ENCODE data around the gene DPP9.
"Not testable (repeated sequence)": the region's sequence is repeated elsewhere in the genome, so short reads cannot be mapped to it uniquely, and the experiment has no call there.

Gene DPP9

DNA sequence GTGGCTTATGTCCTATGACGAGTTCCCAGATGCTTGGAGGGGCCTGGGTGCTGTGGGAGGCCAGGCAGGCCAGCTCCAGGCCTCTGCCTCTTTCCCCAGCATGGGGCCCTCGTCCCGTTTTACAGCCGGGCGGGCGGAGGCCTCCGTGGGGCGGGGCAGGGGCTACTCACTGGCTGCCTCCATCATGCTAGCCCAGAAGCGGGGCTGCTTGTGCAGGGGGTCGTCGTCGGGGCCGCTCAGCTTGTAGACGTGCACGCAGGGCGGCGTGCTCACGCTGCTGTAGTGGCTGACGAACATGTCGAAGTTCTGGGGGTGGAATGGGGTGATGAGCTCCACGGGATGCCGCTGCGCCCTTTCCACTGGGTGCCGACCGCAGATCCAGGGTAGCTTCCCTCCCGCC, 35.1 kb downstream of the DPP9 start:
- DNase-seq (ENCODE audit: low read depth, low spot score) = no peak

GRCh38 chr19:4687396-4687795, 36.2 kb downstream of the DPP9 start:
- DNase-seq (ENCODE audit: low read depth, low spot score) = no peak

DNA sequence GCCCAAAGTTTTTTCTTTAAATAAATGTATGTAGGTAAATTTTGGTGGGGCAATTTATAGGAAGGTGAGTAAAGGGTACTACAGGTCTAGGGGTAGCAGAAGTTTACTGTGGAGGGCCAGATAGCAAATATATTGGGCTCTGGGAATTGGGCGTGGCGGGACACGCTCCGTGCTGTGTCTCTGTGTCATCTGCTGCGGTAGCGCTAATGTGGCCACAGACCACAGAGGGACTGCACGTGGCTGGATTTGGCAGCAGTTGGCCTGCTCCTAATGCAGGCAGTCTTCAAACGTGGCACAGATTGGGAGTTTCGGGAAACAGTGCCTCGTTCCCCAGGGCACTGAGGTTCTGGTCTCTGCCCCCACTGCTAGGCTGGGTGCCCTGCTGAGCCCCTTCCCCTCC, 36.9 kb downstream of the DPP9 start:
- no peak for DNase-seq (ENCODE audit: low read depth, low spot score)

- no peak for DNase-seq (ENCODE audit: low read depth, low spot score)
These were observed 39.1 kb downstream of the DPP9 start for GRCh38 chr19:4684312-4685095.

DNA sequence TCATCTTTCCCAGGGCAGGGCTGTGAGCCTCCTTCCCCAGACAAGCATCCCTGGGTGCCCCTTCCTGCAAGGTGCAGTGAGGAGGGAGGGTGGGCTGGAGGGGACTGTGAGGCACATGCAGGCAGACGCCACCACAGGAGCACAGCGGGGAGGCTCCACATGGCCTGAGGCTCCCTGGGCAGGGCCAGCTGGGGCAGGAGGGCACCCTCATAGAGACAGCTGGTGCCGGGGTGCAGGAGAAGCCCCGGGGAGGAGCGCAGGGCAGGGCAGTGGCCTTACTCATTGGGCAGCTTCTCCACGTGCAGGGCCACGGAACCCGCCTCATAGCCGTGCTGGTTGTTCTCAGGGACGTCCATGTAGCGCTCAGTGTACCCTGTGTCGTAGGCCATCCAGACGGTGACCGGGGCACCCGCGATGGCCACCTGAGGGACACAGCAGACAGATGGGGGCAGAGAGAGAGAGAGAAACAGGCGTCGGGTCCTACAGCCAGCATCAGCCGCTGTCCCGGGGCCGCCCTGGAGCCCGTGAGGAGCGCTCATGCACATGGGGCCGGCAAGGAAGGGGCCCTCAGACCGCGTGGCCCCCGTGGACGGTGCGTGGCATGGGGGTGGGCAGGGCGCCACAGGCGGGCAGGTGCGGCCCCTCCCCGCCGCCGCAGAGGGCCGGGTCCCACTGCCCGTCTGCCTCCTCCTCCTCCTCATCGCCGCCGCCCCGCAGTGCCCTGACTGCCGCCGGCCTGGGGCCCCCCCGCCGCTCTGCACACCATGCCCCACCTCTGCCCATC, 41.0 kb downstream of the DPP9 start:
- DNase-seq (ENCODE audit: low read depth, low spot score) = no peak

- DNase-seq (ENCODE audit: low read depth, low spot score) = not testable (repeated sequence)
These were observed 43.6 kb downstream of the DPP9 start for GRCh38 chr19:4680021-4680420.

GRCh38 chr19:4678881-4679790, 44.5 kb downstream of the DPP9 start:
- no peak for DNase-seq (ENCODE audit: low read depth, low spot score)

GRCh38 chr19:4676955-4677731, 46.5 kb downstream of the DPP9 start:
- no peak for DNase-seq (ENCODE audit: low read depth, low spot score)

DNA sequence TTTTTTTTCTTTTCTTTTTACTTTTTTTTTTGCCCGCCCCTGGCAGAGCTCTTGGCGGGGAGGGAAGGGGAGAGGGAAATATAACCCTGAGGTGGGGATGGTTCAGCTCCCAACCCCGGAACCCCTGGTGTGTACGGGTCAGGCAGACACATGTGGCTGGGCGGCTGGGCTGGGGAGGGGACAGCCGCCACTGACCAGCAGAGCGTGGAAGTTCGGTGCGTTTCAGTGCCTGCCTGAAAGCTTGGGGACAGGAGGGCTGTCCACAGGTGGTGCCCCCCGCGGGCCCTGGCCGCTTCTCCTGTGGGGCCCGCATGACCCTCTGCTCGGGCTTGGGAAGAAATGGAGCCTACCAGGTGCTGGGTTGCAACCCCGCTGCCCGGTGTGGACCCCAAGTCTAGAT, 48.3 kb downstream of the DPP9 start:
- DNase-seq (ENCODE audit: low read depth, low spot score) = no peak

GRCh38 chr19:4673726-4674125, 49.9 kb downstream of the DPP9 start:
- no peak for DNase-seq (ENCODE audit: low read depth, low spot score)

GRCh38 chr19:4673216-4673615, 50.4 kb downstream of the DPP9 start:
- DNase-seq (ENCODE audit: low read depth, low spot score) = no peak

DNA sequence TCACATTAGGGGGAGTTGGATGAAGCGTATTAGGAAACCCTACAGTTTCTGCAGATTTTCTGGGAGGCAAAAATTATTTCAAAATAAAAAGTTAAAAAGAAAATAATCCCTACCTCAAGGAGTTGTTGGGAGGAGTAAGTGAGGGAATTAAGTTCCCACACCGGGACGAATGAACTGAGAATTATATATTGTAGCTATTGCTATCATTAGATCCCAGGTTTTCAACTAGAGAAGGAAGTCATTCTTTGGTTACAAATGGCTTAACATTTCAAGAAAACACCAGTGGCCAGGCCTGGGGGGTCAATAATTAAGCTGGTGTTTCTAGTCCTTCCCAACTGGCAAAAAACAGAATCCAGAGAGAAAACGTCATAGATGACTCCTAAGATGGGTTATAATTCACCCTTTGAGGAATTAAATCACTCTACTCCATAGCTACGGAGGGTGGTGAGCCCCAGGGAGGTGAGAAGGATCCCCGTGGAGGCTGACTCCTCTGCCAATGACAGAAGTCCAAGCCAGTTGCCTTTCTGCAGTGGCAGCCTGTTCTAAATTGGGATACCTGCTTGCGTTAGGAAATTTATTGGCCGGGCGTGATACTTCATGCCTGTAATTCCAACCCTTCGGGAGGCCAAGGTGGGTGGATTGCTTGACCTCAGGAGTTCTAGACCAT, 52.3 kb downstream of the DPP9 start:
- DNase-seq (ENCODE audit: low read depth, low spot score) = no peak

DNA sequence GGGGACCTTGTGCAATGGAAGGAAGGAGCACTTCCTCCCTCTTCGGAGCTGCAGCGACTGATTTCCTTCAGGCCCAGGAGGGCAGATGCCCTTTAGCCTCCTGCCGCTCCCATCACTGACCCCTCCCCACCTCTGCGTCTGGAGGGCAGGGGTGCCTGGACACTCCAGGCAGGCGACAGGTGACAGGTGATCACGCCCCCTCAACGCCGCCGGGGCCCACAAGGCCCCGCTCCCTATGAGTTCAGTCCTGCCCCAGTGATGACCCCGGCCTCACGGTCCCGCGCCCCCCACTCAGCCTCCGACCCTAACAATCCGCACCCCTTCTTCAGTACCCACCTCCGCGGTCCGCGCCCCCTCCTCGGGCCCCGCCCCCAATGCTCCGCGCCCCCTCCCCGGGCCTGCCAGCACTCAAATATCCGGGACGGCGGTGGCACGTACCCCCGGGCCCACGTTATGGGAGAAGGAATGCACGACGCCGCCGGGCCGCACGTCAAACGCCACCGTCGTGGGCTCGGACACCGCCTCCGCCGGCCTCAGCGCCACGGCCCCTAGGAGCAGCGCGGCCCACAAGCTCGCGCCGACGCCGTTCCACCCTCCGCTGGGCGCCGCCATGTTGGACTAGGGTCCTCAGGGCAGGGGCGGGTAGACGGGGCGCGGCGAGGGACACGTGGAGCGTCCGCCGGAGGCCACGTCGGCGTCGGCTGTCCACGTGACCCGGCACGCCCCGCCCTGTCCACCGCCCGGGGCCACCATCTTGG, 53.7 kb downstream of the DPP9 start, which contains the start of gene MYDGF:
TSS of gene MYDGF (minus strand) at position 620 of the 758 bp plus-strand sequence. CDS start at position 612, 8 bp downstream.
- DNase-seq (ENCODE audit: low read depth, low spot score) = peak; percentile 83

DNA sequence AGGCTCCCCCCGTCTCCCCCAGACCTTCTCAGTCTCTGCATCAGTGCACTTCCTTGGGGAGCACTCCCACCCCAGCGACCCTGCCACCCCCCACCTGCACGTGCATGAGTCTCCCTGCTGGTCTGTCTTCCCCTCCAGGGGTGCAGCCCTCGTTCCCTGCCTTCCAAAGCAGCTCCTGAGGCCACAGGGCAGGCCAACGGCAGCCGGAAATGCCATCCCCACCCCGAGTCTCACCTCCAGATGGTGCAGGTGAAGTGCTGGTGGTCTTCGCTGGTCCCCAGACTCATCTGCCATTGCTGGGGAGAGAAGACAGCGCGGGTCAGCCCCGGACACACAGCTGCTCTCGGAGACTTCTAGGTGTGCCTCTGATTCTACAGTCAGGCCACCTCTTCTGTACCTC, 59.0 kb downstream of the DPP9 start:
- no peak for DNase-seq (ENCODE audit: low read depth, low spot score)

GRCh38 chr19:4662812-4663211, 60.8 kb downstream of the DPP9 start:
- DNase-seq (ENCODE audit: low read depth, low spot score) = no peak

- no peak for DNase-seq (ENCODE audit: low read depth, low spot score)
These were observed 61.5 kb downstream of the DPP9 start for GRCh38 chr19:4662020-4662695.

- no peak for DNase-seq (ENCODE audit: low read depth, low spot score)
These were observed 62.6 kb downstream of the DPP9 start for GRCh38 chr19:4660993-4661392.

- no peak for DNase-seq (ENCODE audit: low read depth, low spot score)
These were observed 63.4 kb downstream of the DPP9 start for GRCh38 chr19:4660181-4660791.

DNA sequence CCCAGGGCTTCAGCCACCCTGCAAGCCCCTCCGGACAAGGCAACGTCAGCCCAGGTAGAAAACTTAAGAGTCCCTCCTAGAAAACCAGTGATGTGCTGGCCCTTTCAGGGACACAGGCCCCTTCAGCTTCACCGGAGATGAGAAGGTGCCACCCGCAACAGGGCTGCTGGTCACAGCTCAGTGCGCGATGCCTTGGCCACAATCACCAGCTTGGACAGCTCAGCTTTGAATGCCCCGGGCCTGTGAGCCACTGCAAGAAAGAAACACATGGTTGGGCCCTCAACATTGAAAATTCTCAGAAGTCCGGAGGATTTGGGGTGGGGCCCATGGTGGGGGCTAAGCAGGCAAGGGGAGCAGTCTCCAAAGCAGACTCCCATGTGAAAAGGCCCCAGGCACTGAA, 65.8 kb downstream of the DPP9 start:
- DNase-seq (ENCODE audit: low read depth, low spot score) = no peak

Measured in activated CD4-positive, CD25-positive, alpha-beta regulatory T cell treated with anti-CD3 and anti-CD28 coated beads, Interleukin-2, amount 50 U/mL, for 16 hours (primary cell).